GM19467 (cell line): ENCODE measurements around the gene MAP2K2.

ENCODE experiments used
- ATAC-seq: cut with Tn5 transposase; IDR thresholded peaks from one replicate; pipeline ENCODE4 v1.9.1; 2021; ENCODE audit warnings: mild to moderate bottlenecking, moderate library complexity; ENCODE audit not compliant: unreplicated experiment

Gene MAP2K2

GRCh38 chr19:4062419-4063368 lies 61.2 kb downstream of the MAP2K2 start:
- ATAC-seq, result no peak

DNA sequence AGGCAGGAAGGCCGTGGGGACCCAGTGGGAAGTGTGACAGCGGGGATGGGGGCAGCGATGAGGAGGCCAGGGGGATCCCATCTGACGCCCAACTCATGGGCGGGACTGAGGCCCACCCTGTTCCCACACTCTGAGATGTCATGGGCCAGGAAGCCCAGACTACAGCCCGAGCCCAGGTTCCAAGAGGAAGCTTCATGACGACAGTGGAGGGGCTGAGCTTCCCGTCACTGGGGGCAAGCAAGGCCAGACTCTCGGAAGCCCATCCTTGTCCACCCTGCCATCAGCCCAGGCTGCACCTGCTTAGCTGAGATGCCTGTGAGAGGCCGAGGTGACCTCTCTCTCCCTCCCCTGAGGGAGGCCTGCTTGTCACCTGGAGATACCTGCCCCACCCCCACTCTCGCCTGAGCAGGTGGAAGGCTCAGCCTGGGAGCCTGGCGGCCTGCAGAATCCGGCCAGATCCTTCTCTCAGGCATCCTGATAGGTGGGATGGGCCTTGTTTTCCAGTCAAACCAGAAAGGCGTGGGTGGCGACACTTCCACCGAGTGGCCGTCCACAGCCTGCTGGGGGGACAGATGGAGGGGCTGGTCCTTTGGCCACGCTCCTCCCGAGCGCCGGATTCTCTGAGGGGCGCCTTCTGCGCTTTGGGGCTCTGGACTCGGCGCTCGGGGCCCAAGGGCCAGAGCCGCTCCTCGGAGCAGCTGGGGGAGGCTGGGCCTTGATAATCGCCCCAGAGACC lies 62.1 kb downstream of the MAP2K2 start:
- no peak for ATAC-seq

DNA sequence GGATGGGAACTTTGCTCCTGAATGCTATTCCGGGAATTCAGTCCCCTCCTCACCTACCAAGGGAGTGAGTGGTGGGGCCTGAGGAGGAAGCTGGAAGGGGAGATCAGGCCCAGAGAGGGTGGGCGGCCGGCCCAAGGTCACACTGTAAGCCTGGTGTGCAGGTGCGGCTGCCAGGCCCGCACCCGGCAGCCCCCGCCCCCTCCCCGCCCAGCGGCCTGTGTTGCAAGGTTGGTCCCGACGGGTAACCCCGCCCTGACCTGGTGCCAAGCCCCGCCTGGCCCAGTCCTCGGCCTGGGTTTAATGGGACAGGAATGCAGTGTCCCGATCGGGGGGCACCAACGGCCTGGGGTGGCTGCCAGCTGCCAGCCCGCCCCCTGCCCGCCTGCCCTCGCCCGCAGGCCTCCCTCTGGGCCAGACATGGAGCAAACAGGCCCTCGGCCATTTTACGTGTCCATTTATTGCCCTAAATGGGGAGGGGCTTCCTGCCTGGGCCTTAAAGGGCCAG lies 62.7 kb downstream of the MAP2K2 start:
- ATAC-seq, result no peak

GRCh38 chr19:4060621-4061177 lies 63.2 kb downstream of the MAP2K2 start:
- ATAC-seq, result no peak

DNA sequence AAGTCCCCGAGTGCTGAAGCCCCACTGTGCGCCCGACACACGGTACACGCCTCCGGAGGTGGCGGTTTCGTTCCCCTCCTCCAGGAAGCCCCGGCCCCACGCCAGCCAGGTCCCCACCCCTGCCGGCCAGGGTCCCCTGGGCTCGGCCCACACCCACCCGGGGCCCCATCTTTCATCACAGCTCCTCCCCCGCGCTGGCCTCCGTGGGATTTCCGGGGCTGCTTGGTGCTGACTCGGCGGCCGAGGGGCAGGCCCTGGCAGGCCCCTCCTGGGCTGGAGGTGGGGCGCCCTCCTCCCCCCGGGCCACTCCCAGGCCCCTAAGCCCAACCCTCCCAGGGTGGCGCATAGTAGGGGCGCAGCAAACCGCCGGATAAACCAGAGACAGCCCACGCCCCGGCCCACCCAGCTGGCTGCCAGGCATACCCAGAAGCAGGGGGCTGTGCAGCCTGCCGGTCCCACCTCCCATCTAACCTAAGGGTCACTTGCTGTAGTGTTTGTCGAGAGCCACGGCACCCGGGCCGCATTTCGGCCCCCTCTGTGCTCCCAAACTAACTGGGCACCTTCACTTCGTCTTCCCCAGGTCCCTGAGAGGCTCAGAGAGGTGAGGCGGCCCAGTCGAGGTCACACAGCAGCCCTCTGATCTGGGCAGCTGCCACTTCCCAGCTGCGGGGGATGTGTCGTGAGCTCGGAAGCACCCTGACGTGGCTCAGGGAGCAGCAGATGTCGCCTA lies 63.9 kb downstream of the MAP2K2 start:
- ATAC-seq, result no peak

GRCh38 chr19:4059453-4059871 lies 64.5 kb downstream of the MAP2K2 start:
- ATAC-seq, result no peak

DNA sequence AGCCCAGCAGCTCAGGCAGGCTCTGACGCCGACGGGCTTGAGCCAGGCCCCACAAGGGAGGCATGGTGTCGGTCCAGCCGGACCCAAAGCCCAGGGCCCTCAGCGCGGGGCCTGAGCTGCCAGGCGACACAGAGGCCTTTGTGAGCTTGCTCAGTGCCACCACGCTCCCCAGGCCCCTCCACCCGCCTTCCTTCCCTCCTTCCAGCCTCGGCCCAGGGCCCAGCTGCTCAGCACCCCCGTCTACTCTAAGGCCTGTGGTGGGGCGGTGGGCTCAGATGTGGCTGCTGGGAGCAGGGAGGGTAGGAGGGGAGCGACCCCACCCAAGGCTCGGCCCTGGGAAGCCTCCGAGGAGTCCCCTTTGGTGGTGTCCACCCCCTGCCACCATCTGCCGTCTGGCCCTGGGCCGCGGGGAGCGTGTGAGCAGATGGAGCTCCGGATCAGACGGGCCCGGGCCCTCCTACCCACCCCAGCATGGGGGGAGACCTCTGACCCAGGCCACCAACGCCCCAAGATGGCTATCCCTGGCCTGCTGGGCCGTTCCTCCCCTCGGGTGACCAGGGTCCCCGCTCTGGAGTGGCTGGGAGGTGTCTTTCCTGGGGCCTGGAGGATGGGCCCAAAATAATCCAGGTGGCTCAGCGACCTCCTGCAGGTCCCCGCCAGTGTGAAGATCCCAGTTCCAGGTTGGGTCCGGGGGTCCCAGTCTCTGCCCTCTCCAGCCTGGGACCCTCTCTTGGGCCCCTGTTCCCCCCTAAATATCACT lies 65.0 kb downstream of the MAP2K2 start:
- no peak for ATAC-seq

- no peak for ATAC-seq
Observed at GRCh38 chr19:4057931-4058692, 65.8 kb downstream of the MAP2K2 start.

DNA sequence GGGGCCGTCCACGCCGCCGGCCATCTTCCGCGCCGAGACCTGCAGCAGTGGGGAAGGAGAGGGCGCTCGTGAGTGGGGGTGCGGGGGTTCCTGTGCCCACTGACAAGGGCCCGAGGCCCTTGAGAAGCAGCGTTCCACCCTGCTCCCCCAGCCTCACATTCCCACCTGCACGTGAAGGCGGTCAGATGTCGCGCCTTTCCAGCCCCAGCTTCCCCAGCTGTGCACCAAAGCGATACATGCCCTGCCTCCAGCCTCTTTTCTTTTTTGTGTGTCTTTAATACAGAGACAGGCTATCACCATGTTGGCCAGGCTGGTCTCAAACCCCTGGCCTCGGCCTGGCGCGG lies 68.7 kb downstream of the MAP2K2 start:
- ATAC-seq, result no peak

DNA sequence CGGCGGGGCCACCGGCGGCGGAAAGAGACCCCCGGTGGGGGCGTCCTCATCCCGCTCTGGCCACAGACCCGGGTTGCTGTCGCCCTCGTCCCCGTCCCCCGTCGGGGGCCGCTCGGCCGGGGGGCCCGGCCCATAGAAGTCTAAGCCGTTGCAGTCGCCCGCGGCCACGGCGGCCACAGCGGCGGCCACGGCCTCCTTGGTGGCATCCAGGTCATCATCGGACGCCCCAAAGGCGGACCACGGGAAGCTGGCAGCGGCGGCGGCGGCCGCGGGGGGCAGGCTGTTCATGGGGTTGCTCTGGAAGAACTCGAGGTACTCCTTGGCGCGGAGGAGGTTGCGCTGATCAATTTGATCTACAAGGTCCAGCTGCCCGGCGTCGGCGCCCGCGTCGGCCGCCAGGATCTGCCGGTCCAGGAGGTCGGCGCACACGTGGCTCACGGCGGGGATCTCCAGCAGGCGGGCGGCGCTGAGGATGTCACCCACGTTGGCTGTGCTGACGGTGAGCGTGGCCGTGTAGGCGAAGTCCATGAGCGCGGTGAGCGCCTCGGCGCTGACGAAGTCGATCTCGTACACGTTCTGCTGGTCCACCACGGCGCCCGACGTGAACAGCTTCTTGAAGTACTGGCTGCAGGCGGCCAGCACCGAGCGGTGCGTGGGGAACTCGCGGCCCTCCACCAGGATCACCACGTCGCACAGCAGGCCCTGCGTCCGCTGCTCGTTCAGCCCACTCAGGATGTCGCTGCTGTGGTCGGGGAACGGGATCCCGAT lies 69.3 kb downstream of the MAP2K2 start:
- ATAC-seq, result no peak

GRCh38 chr19:4053423-4054324 lies 70.2 kb downstream of the MAP2K2 start:
- ATAC-seq, result no peak

GRCh38 chr19:4052993-4053422 lies 70.9 kb downstream of the MAP2K2 start:
- no peak for ATAC-seq

DNA sequence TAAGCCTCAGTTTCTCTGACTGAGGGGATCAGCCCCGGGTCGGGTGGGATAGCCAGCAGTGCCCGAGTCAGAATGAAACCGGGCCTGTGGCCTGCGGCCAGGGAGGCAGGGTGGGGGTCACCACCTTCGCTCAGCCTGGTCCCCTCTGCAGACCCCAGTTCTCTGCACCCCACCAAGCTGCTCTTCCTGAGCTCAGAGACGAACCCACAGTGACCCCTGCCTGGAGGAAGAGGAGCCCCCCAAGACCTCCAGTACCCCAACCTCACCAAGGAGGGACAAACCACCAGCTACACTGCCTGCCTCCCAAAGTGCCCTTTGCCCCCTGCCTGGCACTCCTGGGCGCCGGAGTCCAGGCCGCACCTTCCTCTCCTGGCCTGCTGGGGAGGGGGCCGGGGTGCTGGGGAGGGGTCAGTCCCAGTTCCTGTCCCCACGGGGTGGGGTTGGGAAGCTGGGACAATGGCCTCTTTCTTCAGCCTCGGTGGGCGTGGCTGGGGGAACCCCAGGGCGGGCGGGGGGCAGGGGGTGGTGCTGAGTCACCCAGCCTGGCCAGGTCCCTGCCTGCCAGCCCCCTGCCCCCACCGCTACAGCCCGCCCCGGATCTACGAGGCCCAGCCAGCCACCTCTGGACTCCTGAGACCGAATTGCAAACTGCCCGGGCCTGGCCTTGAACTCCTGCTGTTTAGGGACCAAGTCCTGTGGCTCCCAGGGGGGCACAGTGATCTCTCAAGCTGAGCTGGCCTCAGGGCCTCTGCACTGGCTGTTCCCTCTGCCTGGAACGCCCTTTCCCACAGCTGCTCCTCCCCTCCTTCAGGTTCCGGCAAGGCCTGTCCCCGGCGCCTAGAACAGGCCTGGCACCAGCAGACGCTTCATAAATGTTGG lies 71.6 kb downstream of the MAP2K2 start:
- no peak for ATAC-seq

DNA sequence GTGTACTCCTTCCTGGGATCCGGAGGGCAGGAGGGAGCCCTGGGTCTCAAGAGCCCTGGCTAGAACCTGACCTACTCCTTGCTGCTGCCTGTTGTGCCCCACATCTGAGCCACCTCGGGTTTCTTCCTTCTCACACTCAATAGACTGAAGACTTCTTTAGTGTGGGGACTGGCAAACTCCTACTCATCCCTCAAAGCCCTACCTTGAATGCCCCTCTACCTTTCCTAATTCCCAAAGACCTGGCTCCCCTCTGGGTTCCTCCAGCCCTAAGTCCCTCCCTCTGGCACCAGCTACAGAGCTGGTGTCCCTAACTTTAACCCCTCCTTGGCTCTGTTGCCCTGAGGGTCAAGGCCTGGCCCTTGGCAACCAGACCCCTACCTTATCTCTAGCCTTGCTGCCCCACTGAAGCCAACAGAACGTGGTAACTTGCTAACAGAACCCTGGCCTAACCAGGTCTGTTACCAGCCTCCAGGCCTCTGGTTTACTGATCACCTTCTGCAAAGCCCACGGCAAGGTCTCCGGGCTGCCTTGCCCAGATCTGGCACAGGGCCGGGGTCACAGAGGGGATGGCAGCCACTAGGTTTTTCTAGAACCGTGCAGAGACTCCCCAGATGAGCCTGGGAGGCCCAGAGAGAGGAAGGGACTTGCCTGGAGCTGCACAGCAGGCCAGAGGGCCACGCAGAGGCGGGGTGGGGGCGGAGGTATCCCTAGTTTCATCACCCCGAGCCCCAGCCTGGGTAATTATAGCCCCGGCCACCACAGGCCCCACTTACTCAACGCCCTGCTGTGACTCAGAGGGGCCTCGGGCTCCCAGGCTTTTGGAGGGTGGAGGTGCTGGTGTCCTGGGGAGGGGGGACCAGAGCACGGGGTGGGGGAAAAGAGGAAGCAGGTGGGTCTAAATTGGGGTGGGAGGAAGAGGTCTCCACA lies 72.5 kb downstream of the MAP2K2 start:
- ATAC-seq, result no peak

GRCh38 chr19:4049432-4049831 lies 74.5 kb downstream of the MAP2K2 start:
- no peak for ATAC-seq
